Measurements from ENCODE around the gene DTNBP1.

DNA sequence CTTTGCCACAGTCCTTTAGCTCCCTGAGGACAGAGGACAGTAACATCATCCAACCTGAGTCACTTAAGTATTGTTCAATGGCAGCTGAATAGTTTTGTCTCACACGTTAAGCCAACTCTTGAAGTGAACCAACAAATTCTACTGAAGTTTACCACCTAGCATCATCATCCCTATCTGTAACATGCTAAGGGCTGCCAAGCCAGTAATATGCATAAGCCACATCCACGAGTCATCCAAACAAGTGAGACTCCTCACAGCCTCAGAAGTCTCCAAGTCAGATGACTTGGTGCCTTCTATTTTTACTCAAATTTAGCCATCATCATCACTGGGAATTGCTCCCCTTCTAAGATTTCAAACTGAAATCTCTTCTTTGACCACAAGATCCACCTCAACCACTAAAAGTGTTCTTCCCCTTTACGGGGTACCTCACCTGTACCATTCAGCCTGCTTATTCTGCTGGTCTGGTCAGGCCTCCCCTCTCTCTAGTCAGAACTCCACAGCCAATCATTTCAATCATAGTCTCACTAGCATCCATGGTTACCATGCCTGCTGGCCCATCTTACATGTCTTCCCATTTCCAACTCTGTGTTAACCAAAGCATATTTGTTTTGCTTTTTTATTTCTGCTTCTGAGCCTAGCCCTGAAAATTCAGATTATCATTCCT, 73.7 kb downstream of the DTNBP1 start:
- no peak for TF ChIP-seq POLR2A (IDR thresholded peaks at IDR 0.05)
- TF ChIP-seq, protein P1, sequence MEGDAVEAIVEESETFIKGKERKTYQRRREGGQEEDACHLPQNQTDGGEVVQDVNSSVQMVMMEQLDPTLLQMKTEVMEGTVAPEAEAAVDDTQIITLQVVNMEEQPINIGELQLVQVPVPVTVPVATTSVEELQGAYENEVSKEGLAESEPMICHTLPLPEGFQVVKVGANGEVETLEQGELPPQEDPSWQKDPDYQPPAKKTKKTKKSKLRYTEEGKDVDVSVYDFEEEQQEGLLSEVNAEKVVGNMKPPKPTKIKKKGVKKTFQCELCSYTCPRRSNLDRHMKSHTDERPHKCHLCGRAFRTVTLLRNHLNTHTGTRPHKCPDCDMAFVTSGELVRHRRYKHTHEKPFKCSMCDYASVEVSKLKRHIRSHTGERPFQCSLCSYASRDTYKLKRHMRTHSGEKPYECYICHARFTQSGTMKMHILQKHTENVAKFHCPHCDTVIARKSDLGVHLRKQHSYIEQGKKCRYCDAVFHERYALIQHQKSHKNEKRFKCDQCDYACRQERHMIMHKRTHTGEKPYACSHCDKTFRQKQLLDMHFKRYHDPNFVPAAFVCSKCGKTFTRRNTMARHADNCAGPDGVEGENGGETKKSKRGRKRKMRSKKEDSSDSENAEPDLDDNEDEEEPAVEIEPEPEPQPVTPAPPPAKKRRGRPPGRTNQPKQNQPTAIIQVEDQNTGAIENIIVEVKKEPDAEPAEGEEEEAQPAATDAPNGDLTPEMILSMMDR (IDR thresholded peaks at IDR 0.05) = no peak

Measured in adrenal gland (tissue), 5 donors.